NCI-H1694 treated with DMSO at 0.1 percent for 48 hours (cell line): ENCODE measurements around the gene EFCAB6.

Experiments used
- DNase-seq: peaks from one replicate; lab custom pipeline; 2025; lab: John Stamatoyannopoulos, UW

Gene EFCAB6

DNA sequence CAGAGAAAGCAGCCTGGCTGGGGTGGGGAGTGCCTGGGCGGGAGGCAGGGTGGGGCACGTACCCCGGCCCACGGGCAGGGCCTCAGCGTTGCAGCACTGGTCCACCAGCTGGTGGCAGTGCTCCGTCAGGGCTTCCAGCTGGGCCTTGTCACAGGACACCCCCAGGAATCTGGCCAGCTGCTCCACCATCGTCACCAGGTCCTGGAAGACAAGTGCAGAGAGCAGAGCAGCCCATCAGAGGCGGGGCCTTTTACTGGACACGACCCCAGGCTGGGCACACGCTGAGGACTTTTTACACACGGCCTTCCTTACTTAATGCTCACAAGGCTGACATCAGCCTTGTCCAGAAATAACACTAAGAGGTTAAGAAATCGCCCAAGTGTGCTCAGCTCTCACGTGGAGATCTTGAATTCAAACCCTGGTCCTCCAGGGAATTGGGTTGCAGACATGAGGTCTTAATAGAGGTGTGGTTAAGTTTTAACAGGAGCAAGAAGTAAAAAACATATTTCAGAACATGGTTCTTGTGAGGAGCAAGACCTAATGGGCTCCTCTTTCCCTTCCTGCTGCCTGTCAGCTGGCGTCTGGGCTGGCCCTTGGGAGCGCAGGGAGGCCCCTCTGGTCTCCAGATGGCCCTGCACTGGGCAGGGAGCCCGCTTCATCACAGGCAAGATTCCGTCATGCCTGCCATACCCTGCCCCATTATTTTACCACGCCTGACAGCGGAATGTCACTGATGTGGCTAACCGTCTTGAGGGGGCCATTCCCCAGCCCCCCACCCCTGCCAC is 17.1 kb upstream of the EFCAB6 start:
- DNase-seq: peak; percentile 73

DNA sequence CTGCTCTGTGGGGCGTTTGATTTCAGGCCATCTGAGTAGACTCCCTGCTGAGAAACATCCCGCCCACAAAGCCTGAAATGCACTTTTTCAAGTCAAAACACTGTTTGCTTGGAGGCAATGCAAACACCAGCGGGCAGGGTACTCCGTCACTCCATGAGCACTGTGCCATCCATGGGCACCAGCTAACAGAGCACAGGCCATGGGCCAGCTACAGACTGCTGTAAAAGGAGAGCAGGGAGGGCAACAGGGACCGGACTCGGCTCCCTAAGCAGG is 16.6 kb upstream of the EFCAB6 start:
- peak; percentile 68 for DNase-seq

DNA sequence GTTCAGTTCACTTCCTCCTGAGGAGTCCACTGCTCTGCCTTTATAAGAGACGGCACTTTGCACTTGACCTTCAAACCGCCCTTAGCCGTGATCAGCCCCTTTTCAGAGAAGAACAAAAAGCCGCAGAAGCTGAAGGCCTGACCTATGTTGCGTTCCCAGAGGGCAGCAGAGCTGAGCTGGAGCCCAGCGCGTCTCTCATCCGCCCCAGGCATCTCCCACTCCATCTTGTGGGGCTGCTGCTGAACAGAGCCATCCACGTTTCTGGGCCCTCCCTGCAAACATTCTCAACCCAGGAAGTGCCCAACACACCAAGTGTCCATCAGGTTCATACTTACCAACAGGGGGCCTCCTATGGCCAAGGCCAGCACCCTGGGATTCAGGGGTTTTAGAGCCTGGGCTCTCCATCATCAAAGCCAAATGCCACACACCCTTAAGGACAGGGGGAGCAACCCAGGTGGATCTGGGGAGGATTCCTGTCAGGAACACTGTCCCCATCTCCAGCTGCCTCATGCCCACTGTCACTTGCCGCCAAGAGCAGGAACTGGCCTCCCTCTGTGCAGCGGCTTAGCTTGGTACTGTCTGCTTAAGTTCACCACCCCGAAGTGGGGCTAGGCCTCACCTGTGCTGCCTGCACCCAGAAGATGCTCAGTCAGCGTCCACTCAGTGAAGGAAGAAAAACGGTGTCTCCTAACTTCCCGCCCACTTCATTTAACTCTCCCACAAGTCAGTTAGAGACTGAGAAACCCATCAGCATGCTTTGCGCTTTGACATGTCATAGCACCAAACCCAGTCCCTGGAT is 16.0 kb upstream of the EFCAB6 start:
- DNase-seq: no peak

DNA sequence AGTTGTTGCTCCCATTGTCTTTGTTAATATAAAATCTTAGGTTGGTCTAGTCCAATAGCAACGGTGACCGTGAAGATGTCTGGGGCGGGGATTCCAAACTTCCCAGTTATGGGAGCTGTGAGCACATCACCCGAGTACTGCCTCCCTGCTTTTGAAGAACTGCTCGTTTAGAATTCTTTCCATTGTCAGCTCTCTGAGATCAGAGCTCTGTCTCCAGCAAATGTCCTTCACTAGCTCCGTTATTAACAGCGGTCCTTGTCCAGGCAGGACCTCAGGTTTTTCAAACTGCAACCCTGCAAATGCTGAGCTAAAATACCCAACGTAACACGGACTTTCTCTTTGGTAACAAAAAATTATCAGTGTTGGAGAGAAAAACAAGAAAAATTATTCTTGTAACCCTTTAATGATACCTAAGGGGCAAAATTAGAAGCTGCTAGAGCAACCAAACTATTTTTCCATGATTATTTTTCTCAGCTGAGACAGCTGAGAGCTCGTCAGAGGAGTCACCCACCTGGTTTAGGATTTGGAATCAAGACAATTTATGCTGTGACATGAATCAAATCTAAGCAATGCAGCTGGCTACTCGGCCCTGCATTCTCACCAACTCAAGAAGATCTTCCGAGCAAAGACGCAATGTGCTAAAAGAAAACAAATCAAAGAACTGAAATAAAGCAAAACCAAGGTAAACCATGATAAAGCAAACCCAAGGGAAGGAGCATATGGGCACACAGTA is 15.1 kb upstream of the EFCAB6 start:
- DNase-seq: no peak

DNA sequence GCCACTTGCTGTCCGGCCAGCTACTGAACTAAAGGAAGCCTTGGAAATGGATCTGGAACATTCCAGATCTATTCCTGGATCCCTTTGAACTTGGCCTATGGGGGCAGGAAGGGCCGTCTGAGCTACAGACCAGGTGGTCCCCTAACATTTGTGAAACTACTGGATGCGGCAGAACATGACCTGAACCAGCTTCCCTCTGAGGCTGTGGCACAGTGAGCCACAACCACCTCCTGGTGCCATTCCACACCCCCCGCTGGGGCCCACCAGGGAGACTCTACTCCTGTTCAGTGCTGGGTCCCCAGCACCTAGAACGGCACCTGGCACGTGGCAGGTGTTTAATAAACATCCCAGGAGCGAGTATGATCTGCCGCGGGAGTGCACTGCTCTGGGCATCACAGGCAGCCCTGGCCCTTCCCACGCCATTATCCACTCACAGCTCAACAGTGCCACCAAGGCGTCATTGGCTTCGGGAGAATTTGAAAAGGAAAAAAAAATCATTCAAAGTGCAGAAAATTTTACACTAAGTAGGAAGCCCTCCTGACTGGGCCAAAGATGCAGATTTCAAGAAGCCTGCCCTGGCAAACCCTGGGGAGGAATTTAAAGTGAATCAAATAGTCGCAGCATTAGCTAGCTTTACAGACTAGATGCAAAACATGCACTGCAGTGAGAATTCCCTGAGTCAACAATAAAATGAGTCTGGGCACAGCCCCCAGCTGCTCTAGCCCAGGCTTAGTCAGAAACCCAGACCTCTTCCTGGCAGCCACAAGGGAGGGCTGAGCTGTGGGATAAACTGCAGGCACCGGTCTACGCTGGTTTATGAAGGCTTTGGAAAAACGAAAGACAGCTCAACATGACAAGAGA is 14.3 kb upstream of the EFCAB6 start:
- DNase-seq: peak; percentile 86

DNA sequence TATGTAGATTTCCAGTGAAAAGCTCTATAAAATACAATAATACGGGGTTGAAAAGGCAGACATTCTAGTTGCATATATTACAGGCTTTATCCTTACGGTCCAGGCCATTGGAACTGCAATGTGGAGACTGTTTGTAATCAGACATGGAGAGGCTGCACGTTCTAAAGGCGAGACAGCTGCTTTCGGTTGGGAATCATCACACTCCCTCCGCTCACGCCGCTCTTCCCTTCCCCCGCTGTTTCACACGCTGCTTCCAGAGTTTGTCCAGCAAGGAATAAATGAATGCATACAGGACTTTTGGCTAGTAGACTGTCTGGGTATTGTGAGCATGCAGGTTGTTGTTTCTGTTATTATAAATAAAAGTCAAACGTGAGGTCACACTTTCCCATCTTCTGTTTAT is 13.5 kb upstream of the EFCAB6 start:
- DNase-seq: no peak

DNA sequence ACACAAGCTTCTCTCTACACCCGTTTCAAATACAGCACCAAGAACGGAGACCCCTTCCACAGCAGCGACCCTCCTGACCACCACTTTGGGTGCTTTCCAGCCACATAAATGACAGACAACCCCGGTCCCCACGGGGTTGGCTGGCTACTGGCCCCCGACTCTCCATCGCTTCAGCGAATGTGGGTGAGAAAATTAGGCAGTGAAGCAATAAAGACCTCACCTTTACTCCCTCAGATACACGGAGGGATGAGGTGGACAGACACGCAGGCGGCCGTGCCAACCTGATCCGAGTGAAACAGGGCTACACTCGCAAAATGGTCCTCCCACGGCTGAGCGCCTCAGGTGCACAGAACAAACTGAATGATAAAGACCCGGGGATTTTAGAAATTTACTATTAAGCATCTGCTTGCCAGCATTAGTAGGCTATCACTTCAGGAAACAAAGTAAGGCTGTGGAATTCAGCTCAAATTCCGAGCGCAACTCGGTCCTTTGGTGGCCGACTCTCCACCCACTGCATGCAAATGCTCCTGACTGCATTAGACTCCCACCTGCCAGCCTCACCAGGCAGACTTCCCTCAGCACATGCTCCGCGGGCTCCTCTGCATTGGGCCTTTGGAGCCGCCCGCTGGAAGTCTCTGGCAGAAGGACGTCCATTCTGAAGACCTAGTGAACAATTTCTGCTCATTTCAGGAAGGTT is 12.8 kb upstream of the EFCAB6 start:
- no peak for DNase-seq

DNA sequence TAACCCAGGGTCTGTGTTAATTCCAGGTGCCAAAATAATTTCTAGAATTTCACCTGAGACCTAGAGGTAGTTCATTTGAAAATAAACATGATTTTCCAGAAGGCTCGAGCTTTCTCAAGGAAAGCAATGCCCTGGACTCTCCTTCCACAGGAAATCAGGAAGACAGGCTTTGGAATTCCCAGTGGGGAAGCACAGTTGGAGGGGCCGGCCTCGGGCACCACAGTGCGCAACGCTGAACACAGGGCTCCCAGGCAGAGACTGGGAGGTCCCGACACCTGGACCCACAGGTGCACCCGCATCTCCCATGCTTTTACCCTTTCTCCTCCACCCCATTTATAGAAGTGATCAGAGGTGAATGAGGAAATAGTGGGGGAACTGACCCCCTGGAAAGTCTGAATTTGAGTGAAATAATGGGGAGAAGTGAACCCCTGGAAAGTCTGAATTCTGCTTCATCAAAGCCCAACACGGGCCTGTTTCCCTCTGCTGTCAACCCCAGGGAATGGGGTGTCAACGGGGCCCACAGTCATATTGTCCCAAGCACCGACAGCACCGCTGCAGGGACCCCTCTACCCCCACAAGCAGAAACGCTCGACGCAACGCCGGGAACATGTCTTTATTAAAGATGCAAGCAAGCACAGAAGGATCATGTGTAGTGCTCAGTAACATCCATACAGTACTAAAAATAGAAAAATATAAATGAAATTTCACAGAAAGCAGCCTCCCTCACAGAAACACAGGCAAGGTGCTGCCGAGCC is 12.0 kb upstream of the EFCAB6 start:
- DNase-seq: no peak

DNA sequence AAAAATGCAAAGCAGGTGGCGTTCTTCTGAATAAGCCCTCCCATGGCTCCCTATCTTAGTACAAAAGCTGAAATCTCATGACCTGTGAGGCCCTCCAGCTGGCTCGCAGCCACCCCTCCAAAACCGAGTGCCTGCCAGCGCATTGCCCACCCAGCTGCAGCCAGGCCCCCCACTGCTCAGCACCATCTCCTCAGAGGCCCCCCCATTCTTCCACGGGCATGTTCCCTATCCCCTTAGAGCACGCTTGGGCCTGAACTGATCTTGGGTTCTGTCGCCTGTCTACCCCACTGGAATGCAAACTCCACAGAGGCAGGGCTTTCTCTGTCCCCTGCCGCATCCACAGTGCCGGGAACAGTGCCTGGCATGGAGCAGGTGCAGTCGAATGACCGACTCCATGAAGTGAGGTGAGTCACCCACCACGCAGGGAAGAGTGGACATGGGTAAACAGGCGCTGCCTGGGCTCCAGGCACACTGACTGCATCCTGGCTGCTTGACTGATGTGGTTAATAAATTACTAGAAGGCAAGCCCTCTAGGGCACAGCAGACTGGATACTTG is 11.3 kb upstream of the EFCAB6 start:
- no peak for DNase-seq

DNA sequence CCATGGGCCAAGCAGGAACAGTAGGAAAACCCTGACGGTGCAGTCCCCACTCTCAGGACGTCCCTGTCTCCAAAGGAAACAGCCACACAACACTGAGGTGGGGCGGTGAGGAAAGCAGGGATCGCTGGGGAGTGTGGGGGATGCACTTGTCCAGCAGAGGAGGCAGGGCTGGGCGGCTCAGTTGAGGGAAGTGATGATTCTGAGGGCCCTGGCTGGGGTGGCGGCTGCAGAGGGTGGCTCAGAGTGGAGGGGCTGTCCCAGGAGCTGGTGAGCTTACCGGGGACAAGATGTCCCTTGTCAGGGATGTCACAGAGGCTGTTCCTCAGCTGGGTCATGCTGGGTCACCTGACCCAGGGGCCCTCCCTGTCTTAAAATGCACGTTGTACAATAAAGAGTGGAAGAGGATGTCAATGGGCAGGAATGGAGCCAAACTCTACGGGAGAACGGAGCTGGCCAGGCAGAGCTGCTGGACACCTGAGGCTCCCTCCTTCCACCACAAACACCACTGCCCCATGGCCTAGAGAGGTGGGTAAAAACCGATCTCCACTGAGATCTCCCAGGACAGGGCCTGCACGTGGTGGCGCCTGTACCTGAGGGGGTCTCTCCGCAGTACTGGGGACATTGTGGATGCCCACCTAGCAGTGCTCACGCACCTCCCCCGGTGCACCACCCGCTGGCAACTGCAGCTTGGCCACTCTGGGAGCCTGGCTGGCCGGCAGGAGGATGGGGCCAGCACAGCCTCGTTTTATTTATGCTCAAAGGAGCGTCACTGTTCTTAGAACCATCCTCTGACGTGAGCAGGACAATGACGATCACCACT is 9.7 kb upstream of the EFCAB6 start:
- DNase-seq: no peak

DNA sequence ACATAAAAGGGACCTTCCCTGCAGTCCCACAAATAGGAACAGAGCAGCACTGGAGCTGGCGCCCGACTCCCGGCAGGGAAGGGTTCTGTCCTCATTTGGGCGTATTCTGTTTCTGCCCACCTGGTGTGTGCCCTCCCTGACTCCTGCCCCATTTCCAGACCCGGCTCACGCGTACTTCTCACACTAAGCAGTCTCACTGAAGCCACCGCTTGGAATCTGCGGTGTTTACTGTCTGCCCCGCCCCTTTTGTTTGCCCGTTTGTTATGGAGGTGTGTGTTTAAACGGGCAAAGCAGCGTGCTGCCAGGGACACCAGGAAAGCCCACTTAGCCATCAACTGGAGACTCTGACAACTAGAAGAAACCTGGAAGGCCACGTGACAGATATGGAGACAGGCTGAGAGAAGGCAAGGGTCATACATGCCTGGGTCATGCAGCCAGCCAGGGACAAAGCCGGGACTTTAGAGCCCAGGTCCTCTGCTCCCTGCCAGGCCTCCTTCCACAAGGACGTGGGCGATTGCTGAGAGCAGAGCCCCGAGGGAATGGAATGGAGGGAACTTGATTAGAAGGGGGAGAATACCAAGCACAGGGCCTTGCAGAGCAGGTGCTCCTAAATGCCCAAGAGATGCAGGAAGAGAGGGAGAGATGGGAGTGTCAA is 8.7 kb upstream of the EFCAB6 start:
- no peak for DNase-seq

DNA sequence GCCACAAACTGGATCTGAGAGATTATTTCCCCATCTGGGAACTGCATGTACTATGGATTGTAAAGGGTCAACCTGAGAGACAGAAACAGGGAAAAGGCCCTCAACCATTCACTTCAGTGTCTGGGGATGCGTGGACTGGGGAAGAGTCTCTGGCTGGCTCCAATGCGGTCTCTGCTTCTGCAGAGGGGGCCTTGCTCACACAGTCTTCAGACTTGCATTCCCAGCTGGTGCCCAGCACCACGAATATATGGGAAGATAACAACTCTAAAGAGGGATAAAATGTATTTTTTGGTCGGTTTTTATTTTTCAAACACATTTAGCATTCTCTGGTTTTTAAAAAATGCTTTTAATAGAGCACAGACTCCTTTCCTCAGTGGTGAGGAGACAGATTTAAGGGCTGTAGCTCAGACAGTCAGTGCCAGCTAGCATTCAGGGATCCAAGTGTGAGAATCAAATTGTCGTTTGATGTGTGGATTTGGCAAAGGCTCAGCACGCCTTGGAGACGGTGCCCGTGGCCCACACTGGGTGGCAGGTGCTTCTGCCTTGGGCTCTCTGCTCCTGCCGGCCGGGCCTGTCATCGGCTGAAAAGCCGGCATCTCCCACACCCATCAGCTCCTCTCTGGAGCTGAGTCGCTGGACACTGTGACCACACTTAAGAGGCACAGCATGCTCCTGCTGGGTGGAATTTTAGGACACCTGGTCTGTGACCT is 8.0 kb upstream of the EFCAB6 start:
- no peak for DNase-seq

DNA sequence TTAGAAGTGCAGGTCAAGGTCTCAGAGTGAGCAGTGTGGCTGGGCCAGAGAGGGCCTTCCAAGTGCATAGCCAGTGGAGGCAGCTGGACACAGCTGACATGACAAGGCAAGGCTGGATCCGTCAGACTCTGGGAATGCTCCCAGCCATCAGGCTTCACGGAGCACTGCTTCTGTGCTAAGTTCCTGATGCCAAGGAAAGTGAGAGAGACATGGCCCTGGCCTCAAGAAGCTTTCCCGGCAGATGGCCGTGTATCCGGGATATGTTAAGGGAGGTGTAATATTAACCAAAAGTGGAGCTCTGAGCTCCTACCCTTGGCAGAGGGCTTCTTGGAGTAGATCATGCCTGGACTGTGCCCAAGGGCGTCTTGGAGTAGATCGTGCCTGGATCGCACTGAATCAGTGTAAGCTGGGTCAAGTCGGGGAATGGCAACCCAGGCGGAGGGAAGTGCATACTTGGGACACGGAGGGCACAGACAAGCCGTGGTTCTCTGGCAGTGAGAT is 7.4 kb upstream of the EFCAB6 start:
- DNase-seq: no peak

DNA sequence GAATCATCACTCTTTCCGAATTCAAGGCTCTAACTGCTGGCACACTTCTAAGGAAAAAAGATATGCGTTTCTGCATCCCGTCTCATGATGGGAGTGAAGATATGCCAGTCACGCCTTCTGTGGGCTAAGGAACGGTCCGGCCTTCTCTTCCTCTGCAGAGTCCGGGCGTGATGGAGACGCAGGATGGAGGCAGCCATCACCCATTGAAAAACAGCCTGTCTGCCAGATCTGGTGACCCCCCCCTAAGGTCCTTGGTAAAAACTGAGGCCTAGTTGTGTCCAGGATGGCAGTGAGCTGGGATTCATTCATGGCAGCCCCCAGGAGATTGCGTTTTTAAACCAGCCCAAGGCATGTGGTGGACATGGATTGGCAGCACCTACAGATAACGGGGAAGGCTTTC is 6.9 kb upstream of the EFCAB6 start:
- DNase-seq: no peak

DNA sequence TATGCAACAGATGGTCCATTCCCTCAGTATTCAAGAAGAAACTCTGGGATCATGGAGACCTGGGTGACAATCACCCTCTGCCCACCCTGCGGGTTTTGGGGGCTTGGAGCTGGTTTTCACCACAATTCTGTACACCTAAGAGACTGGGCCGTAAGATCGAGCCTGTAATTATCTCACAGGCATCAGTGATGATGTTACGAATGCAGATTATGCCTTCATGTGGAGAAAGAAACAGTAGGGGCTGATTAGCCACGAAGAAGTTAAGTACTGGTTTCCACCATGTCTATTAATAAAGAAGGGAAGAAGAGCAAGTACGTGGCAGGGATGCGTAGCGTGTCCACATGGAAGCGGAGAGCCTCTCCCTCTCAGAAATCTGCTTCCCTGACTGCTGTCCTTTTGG is 5.3 kb upstream of the EFCAB6 start:
- no peak for DNase-seq

DNA sequence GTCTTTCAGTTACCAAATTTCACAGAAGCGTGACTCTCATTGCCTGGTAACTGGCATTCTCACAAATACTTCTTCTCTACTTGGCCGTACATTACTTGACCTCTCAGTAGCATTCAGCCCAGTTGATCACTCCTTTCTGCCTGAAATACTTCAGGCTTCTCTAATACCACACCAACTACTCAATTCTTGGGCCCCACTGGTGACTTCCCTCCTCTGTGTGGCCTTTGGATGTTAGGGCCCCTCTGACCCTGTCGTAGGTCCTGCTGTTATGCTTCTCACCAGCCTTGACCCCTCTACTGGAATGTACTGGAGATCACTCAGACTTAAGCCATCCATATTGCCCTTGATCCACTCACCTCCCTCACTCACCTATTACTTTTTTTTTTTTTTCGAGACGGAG is 2.2 kb upstream of the EFCAB6 start:
- DNase-seq: no peak

DNA sequence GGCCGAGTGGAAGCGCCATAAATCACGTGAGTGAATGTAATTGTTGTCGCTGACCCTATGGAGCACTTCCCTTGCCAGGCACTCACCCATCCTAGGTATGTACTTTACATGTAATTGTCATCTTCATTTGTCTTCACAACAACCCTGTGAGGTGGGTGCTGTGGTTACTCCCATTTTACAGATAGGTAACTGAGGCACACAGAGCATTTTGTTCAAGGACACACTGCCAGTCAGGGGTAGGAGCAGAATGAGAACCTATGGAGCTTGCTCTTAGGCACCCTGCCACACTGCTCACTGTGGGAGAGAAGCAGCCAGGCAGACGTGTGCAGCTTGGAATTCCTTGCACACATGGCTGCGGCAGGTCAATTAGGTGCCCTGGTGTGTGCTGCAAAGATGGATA is 785 bp upstream of the EFCAB6 start:
- no peak for DNase-seq

DNA sequence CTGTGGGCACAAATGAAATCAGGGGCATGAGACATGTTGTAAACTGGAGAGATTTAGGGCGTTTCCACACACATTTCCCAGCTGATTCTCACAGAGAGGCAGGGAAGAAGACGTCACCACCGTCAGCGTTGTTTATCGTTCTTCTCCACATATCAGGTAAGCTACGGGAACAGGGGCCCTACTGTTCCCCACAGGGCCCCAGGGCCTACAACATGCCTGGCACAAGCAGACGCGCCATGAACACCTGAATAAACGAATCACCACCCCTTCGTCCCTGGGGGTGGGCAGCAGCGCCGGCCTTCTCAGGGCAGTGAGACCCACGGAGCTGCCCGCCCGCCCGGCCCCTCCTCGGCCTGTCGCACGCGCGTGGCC is 342 bp downstream of the EFCAB6 start:
- no peak for DNase-seq
